Measurements from ENCODE around the gene MBP. TPM values are rescaled to one million over a fixed set of nuclear protein-coding genes. Genes with fewer than 3 reads are reported as not detected.

Gene MBP
- polyA plus RNA-seq, 4 donors = 18.5 to 23.3 (median 21.5) TPM

DNA sequence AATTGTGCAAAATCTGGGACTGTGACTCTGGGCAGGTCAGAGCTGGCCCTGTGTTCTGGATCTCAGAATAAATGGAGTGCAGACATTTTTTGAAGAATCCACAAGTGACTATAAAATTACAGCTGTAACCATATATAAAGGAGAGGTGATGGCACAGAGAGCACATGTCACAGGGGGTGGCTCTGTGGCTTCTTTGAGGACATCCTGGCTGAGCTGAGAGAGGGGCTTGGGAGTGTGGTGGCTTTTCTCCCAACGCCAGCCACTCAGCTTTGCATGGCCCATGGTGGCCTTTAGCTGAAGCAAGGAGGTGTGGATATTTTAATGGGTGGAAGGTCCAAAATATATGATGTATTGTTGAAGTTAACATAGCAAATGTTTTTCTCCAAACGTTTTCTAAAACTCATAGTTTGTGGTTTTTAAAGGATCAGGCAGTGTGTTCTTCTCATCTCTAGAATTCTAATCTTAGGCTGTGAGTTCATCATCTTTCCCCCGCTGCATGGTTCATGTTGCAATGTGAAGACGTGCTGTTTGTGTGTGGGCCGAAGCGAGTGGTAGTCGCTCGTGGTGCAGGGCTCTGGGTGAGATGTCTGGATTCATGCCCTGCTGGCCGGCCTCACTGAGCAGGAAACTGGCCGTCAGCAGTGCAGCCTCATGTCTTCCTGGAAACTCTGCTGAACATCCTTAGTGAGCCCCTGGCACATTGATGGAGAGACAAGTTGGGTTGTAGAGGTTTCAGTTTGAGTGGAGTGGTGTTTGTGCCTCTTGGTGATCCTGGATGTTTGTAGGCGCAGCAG, 200.4 kb downstream of the MBP start:
- DNase-seq (ENCODE audit: low read depth in 4 of 4, low spot score in 2 of 4) = no peak

- DNase-seq (ENCODE audit: low read depth in 4 of 4, low spot score in 2 of 4) = no peak
These were observed 201.4 kb downstream of the MBP start for GRCh38 chr18:76931171-76931570.

Other genes with a start within 250 kb of the MBP start
- under 1 TPM; 0.03 to 0.26 (median 0.17) TPM for gene GALR1, start 117.1 kb upstream of the MBP start, polyA plus RNA-seq (ENCODE audit: insufficient read length in 4 of 4)